GM19035 (cell line): ENCODE data around the gene NR2F6.

ENCODE experiments used
- ATAC-seq: cut with Tn5 transposase; IDR thresholded peaks from one replicate; pipeline ENCODE4 v1.9.1; 2021; ENCODE audit not compliant: unreplicated experiment

NR2F6 gene

GRCh38 chr19:17264641-17264979, 18.9 kb upstream of the NR2F6 start, which contains the start of gene USHBP1:
Gene USHBP1 (minus strand): TSS chr19:17264745. CDS start chr19:17264299, 446 bp downstream.
- ATAC-seq = no peak

- no peak for ATAC-seq
Observed at GRCh38 chr19:17263712-17264640, 18.3 kb upstream of the NR2F6 start.

GRCh38 chr19:17262557-17262956, 16.8 kb upstream of the NR2F6 start:
- no peak for ATAC-seq

GRCh38 chr19:17260842-17261325, 15.2 kb upstream of the NR2F6 start:
- peak; percentile 88 for ATAC-seq

GRCh38 chr19:17259934-17260333, 14.2 kb upstream of the NR2F6 start:
- no peak for ATAC-seq

GRCh38 chr19:17259118-17259780, 13.5 kb upstream of the NR2F6 start:
- ATAC-seq = no peak

GRCh38 chr19:17256130-17256529, 10.4 kb upstream of the NR2F6 start:
- no peak for ATAC-seq

GRCh38 chr19:17255150-17255621, 9.5 kb upstream of the NR2F6 start:
- no peak for ATAC-seq

GRCh38 chr19:17254636-17255035, 8.9 kb upstream of the NR2F6 start:
- ATAC-seq = no peak

GRCh38 chr19:17249887-17250548, 4.3 kb upstream of the NR2F6 start:
- ATAC-seq = no peak

GRCh38 chr19:17248011-17248776, 2.5 kb upstream of the NR2F6 start:
- no peak for ATAC-seq

GRCh38 chr19:17246681-17247425, 1.1 kb upstream of the NR2F6 start:
- ATAC-seq = no peak

- ATAC-seq = no peak
Observed at GRCh38 chr19:17244618-17245534, 843 bp downstream of the NR2F6 start.

- ATAC-seq = no peak
Observed at GRCh38 chr19:17243830-17244617, 1.7 kb downstream of the NR2F6 start.

GRCh38 chr19:17243211-17243829, 2.4 kb downstream of the NR2F6 start:
- no peak for ATAC-seq

- no peak for ATAC-seq
Observed at GRCh38 chr19:17242431-17243208, 3.1 kb downstream of the NR2F6 start.

GRCh38 chr19:17240826-17241399, 4.8 kb downstream of the NR2F6 start:
- ATAC-seq = no peak
